IMR-90 (cell line): ENCODE results near the gene SNX32. TPM values are rescaled to one million over a fixed set of nuclear protein-coding genes. Genes with fewer than 3 reads are reported as not detected.

Source experiments
- ATAC-seq: fragments of 200-7000 bp; cut with Tn5 transposase; 2 replicates; pipeline ENCODE4 v1.9.1; 2020; ENCODE audit warnings: low read depth, mild to moderate bottlenecking, moderate library complexity
- BruUV-seq: library from RNA; stranded (reverse); fragments of 400-500 nt; replicated peaks from 2 replicates; lab custom pipeline; 2021; lab: Mats Ljungman, UMichigan
- CTCF ChIA-PET: fragments of 300-600 bp; formaldehyde crosslinking; extraction: SDS; loops from one replicate; lab custom pipeline; 2021; ENCODE audit warnings: antibody characterized with exemption; lab: Yijun Ruan, JAX
- POLR2A ChIA-PET: fragments of 300-600 bp; sonication (Branson Sonifier 250); formaldehyde crosslinking; loops from one replicate; lab custom pipeline; 2022; ENCODE audit warnings: antibody characterized with exemption; ENCODE audit not compliant: unreplicated experiment; lab: Charles Lee
- DNase-seq: peaks from one replicate; pipeline ENCODE4 v3.0.0; 2013
- H2AFZ ChIP-seq: replicated peaks from 2 replicates; pipeline ENCODE3; 2013; ENCODE audit warnings: low read length, mild to moderate bottlenecking; ENCODE audit not compliant: poor library complexity
- H2AK5ac ChIP-seq: 2 replicates; pipeline ENCODE4 v1.6.1; 2013; ENCODE audit warnings: low read depth, low read length, inconsistent platforms
- H2AK9ac ChIP-seq: replicated peaks from 2 replicates; pipeline ENCODE3; 2013; ENCODE audit warnings: mild to moderate bottlenecking, low read depth, low read length, moderate library complexity; ENCODE audit not compliant: poor library complexity
- H2BK120ac ChIP-seq: 2 replicates; pipeline ENCODE4 v1.6.1; 2013; ENCODE audit warnings: low read depth, low read length, inconsistent platforms
- H2BK15ac ChIP-seq: 3 replicates; pipeline ENCODE4 v1.6.1; 2013; ENCODE audit warnings: low read depth, low read length, inconsistent platforms
- H2BK20ac ChIP-seq: 2 replicates; pipeline ENCODE4 v1.6.1; 2013; ENCODE audit warnings: low read depth, mild to moderate bottlenecking, inconsistent platforms, low read length, moderate library complexity
- H2BK5ac ChIP-seq: 2 replicates; pipeline ENCODE4 v1.6.1; 2013; ENCODE audit warnings: mild to moderate bottlenecking, low read depth, low read length, inconsistent platforms; ENCODE audit not compliant: poor library complexity, severe bottlenecking
- H3K14ac ChIP-seq: replicated peaks from 2 replicates; pipeline ENCODE4 v1.6.1; 2013; ENCODE audit warnings: low read depth, low read length, inconsistent platforms
- H3K18ac ChIP-seq: 2 replicates; pipeline ENCODE4 v1.6.1; 2013; ENCODE audit warnings: low read depth, low read length, control low read depth
- H3K23ac ChIP-seq: 2 replicates; pipeline ENCODE4 v1.6.1; 2013; ENCODE audit warnings: low read depth, low read length, inconsistent platforms
- H3K27ac ChIP-seq: 2 replicates; pipeline ENCODE4 v1.5.1; 2013; ENCODE audit warnings: mild to moderate bottlenecking, control low read depth, low read length; ENCODE audit not compliant: insufficient read depth
- H3K27me3 ChIP-seq: 2 replicates; pipeline ENCODE4 v1.6.1; 2013; ENCODE audit warnings: low read length; ENCODE audit not compliant: control insufficient read depth, insufficient read depth
- H3K36me3 ChIP-seq: 2 replicates; pipeline ENCODE4 v1.6.1; 2013; ENCODE audit warnings: low read length, mixed read lengths; ENCODE audit not compliant: control insufficient read depth, insufficient read depth
- H3K4ac ChIP-seq: 2 replicates; pipeline ENCODE4 v1.6.1; 2013; ENCODE audit warnings: low read depth, low read length, inconsistent platforms
- H3K4me1 ChIP-seq: 2 replicates; pipeline ENCODE4 v1.6.1; 2013; ENCODE audit warnings: low read length, mixed read lengths; ENCODE audit not compliant: control insufficient read depth, insufficient read depth
- H3K4me2 ChIP-seq: 2 replicates; pipeline ENCODE4 v1.6.1; 2013; ENCODE audit warnings: low read depth, mild to moderate bottlenecking, control low read depth, low read length, moderate library complexity
- H3K4me3 ChIP-seq: 2 replicates; pipeline ENCODE4 v1.5.1; 2013; ENCODE audit warnings: low read depth, mild to moderate bottlenecking, control low read depth, low read length, moderate library complexity; ENCODE audit not compliant: insufficient read depth
- H3K56ac ChIP-seq: 2 replicates; pipeline ENCODE4 v1.6.1; 2013; ENCODE audit warnings: low read length, inconsistent platforms; ENCODE audit not compliant: insufficient read depth; ENCODE audit errors: extremely low read depth
- H3K79me1 ChIP-seq, 2 experiments: 2 replicates each; pipeline ENCODE4 v1.6.1; 2013; ENCODE audit warnings: low read length in 2 of 2, inconsistent platforms in 1 of 2, low read depth in 1 of 2
- H3K9ac ChIP-seq: 2 replicates; pipeline ENCODE4 v1.6.1; 2013; ENCODE audit warnings: low read depth, low read length, control low read depth
- H3K9me1 ChIP-seq: 2 replicates; pipeline ENCODE4 v1.6.1; 2013; ENCODE audit warnings: low read length, inconsistent platforms; ENCODE audit not compliant: insufficient read depth
- H3K9me3 ChIP-seq: 2 replicates; pipeline ENCODE4 v1.6.1; 2013; ENCODE audit warnings: low read length; ENCODE audit not compliant: control insufficient read depth, insufficient read depth
- H4K20me1 ChIP-seq: 2 replicates; pipeline ENCODE4 v1.6.1; 2013; ENCODE audit warnings: low read length, inconsistent platforms; ENCODE audit not compliant: insufficient read depth
- H4K5ac ChIP-seq: 2 replicates; pipeline ENCODE4 v1.6.1; 2013; ENCODE audit warnings: mild to moderate bottlenecking, low read depth, low read length, control low read depth
- H4K8ac ChIP-seq, 2 experiments: 2 replicates each; pipeline ENCODE4 v1.6.1; 2013; ENCODE audit warnings: low read depth in 2 of 2, low read length in 2 of 2, control low read depth in 1 of 2, inconsistent platforms in 1 of 2
- H4K91ac ChIP-seq: 2 replicates; pipeline ENCODE4 v1.6.1; 2013; ENCODE audit warnings: low read depth, low read length, inconsistent platforms; ENCODE audit not compliant: insufficient read depth
- BHLHE40 ChIP-seq: fragments of 150-350 bp; IDR thresholded peaks from 2 replicates; pipeline ENCODE4 v1.6.1; 2016; ENCODE audit warnings: mild to moderate bottlenecking, low read depth, low read length
- CEBPB ChIP-seq: IDR thresholded peaks from 2 replicates; pipeline ENCODE4 v1.6.1; 2012; ENCODE audit warnings: low read depth, low read length, improper control_type of control experiment
- CHD1 ChIP-seq: IDR thresholded peaks from 2 replicates; pipeline ENCODE4 v1.6.1; 2012; ENCODE audit warnings: low read depth, low read length, improper control_type of control experiment
- ELK1 ChIP-seq: fragments of 150-350 bp; IDR thresholded peaks from 2 replicates; pipeline ENCODE4 v1.6.1; 2016; ENCODE audit warnings: low read depth, mild to moderate bottlenecking, low read length, moderate library complexity, borderline replicate concordance
- FOS ChIP-seq: fragments of 150-350 bp; IDR thresholded peaks from 2 replicates; pipeline ENCODE4 v1.6.1; 2016; ENCODE audit warnings: low read depth, low read length
- MAZ ChIP-seq: IDR thresholded peaks from 2 replicates; pipeline ENCODE4 v1.6.1; 2012; ENCODE audit warnings: low read depth, mild to moderate bottlenecking, low read length, improper control_type of control experiment, moderate library complexity, borderline replicate concordance
- MXI1 ChIP-seq: IDR thresholded peaks from 2 replicates; pipeline ENCODE4 v1.6.1; 2012; ENCODE audit warnings: low read depth, mild to moderate bottlenecking, low read length, moderate library complexity, borderline replicate concordance
- RAD21 ChIP-seq: IDR thresholded peaks from 2 replicates; pipeline ENCODE4 v1.6.1; 2012; ENCODE audit warnings: low read length, improper control_type of control experiment
- RCOR1 ChIP-seq: IDR thresholded peaks from 2 replicates; pipeline ENCODE4 v1.6.1; 2012; ENCODE audit warnings: mild to moderate bottlenecking, low read length, improper control_type of control experiment; ENCODE audit not compliant: insufficient replicate concordance
- RFX5 ChIP-seq: IDR thresholded peaks from 2 replicates; pipeline ENCODE4 v1.8.0; 2012; ENCODE audit warnings: low read depth, mild to moderate bottlenecking, low read length, moderate library complexity
- SMC3 ChIP-seq: fragments of 150-350 bp; IDR thresholded peaks from 2 replicates; pipeline ENCODE4 v1.6.1; 2016; ENCODE audit warnings: low read depth, mild to moderate bottlenecking, antibody characterized with exemption, low read length, moderate library complexity
- WGBS, 2 experiments: methylation state at CpG; one replicate each; pipeline versions ENCODE4 v1.1.5 to v1.1.7; 2013; ENCODE audit warnings: missing lambda C conversion rate in 2 of 2; ENCODE audit not compliant: insufficient read length in 1 of 2; ENCODE audit errors: extremely low coverage in 2 of 2; 5-methylcytosine and 5-hydroxymethylcytosine counted together
- dilution Hi-C: fragments of 300-500 bp; cut with HindIII; formaldehyde crosslinking; loops from one replicate; pipeline ENCODE4 v1.14.3; 2018; ENCODE audit warnings: low sequenced_read_pairs; ENCODE audit not compliant: unreplicated experiment
- in situ Hi-C: fragments of 300-500 bp; cut with MboI; formaldehyde crosslinking; loops from 3 replicates; pipeline ENCODE4 v1.14.3; 2019; ENCODE audit warnings: low sequenced_read_pairs, inconsistent platforms, mixed read lengths
- intact Hi-C: fragments of 100-400 bp; cut with micrococcal nuclease; formaldehyde crosslinking; loops from 2 replicates; pipeline ENCODE4 v1.10.0; 2022
- polyA plus RNA-seq, 3 experiments: library from polyadenylated mRNA; depleted of rRNA; stranded (reverse); fragments of >200 nt; gene quantifications; 2 replicates each; pipeline ENCODE4 v1.2.3, GENCODE V29; 2012; ENCODE audit warnings: low replicate concordance in 1 of 3
- total RNA-seq: library from RNA; depleted of rRNA; stranded (reverse); fragments of >200 nt; gene quantifications from 2 replicates; pipeline ENCODE4 v1.2.3, GENCODE V29; 2012

Gene SNX32
- total and polyA plus RNA-seq, 2 of the 4 experiments (the other 2 are of a cell fraction): 0.36 to 0.79 TPM

- no peak for TF ChIP-seq ELK1
These were observed 32.9 kb downstream of the SNX32 start (continued) for GRCh38 chr11:65866509-65867283.

- Histone ChIP-seq H3K4me2 (no peak overlapping the region), H2BK5ac (no peak overlapping the region), H3K23ac (no peak overlapping the region), H4K8ac (no peak overlapping the region), H3K9ac (no peak overlapping the region), H3K27ac (no peak overlapping the region), H3K4ac (no peak overlapping the region), H2AK9ac (no peak overlapping the region), H4K5ac (no peak overlapping the region), H3K9me1 (0 out of 2 replicates have a peak, but pooled peaks cover 5% of the 10 kb centered on the region), H3K4me3 (no peak overlapping the region), H2BK20ac (no peak overlapping the region), H2AFZ (no peak overlapping the region), H3K56ac (no peak overlapping the region), H2AK5ac (no peak overlapping the region), H3K36me3 (peaks cover 84% of the 10 kb centered on the region), H2BK15ac (no peak overlapping the region), H3K79me1 (peaks cover 18 to 86% of the 10 kb centered on the region in 2 experiments), H3K14ac (no peak overlapping the region), H4K20me1 (peaks cover 51% of the 10 kb centered on the region), H2BK120ac (no peak overlapping the region), H4K91ac (no peak overlapping the region), H3K9me3 (no peaks in the 10 kb centered on the region), H3K4me1 (peaks cover 14% of the 10 kb centered on the region; the same call in 1 of the 2 replicates), H3K18ac (no peak overlapping the region), H3K27me3 (no peaks in the 10 kb centered on the region)
- DNase-seq: no peak
- ChIA-PET CTCF (interaction anchor here (1.3 kb wide), 1 partner anchor 21 kb away, joined by 3 read pairs; the partner anchor contains the start of gene FIBP), POLR2A (no interaction called here)
- dilution Hi-C loops (no loop called here), intact Hi-C loops (no loop called here), in situ Hi-C loops (no loop called here)
- ATAC-seq: no peak
- BruUV-seq: no TSS peak
- WGBS, 2 experiments: 71% methylated on average over 13 of the region's 29 CpGs; no CpG with 5 or more reads in 1 of the 2 experiments
- TF ChIP-seq RFX5: no peak
- no peak for TF ChIP-seq SMC3
- no peak for TF ChIP-seq BHLHE40
- no peak for TF ChIP-seq RAD21
- no peak for TF ChIP-seq FOS
- no peak for TF ChIP-seq MXI1
- no peak for TF ChIP-seq CEBPB
- TF ChIP-seq ELK1: no peak
- TF ChIP-seq RCOR1: no peak
- TF ChIP-seq CHD1: no peak
- TF ChIP-seq MAZ: no peak
These were observed 33.7 kb downstream of the SNX32 start for GRCh38 chr11:65867284-65868071.
